C4-2B (cell line): ENCODE results near the gene TSHR.

Source experiments
- ZFX ChIP-seq: fragments of 450-650 bp; IDR thresholded peaks from 2 replicates; pipeline ENCODE4 v1.6.1; 2017
- TF ChIP-seq, protein P1 (sequence below): fragments of 450-650 bp; conservative IDR thresholded peaks from 2 replicates; pipeline ENCODE4 v1.5.1; 2017; ENCODE audit warnings: mild to moderate bottlenecking

GRCh38 chr14:81004575-81004974, 49.2 kb downstream of the TSHR start:
- TF ChIP-seq, protein P1, sequence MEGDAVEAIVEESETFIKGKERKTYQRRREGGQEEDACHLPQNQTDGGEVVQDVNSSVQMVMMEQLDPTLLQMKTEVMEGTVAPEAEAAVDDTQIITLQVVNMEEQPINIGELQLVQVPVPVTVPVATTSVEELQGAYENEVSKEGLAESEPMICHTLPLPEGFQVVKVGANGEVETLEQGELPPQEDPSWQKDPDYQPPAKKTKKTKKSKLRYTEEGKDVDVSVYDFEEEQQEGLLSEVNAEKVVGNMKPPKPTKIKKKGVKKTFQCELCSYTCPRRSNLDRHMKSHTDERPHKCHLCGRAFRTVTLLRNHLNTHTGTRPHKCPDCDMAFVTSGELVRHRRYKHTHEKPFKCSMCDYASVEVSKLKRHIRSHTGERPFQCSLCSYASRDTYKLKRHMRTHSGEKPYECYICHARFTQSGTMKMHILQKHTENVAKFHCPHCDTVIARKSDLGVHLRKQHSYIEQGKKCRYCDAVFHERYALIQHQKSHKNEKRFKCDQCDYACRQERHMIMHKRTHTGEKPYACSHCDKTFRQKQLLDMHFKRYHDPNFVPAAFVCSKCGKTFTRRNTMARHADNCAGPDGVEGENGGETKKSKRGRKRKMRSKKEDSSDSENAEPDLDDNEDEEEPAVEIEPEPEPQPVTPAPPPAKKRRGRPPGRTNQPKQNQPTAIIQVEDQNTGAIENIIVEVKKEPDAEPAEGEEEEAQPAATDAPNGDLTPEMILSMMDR: no peak
- no peak for TF ChIP-seq ZFX
